H9 (cell line): ENCODE results near the gene EHD4. TPM values are rescaled to one million over a fixed set of nuclear protein-coding genes. Genes with fewer than 3 reads are reported as not detected.

Experiments used
- DNase-seq: peaks from one replicate; pipeline ENCODE4 v3.0.0-alpha.2; 2017
- H2AFZ ChIP-seq: one replicate; pipeline ENCODE4 v1.6.1; 2013; ENCODE audit warnings: mild to moderate bottlenecking, low read length, control low read depth, moderate library complexity
- H2AK5ac ChIP-seq: 2 replicates; pipeline ENCODE4 v1.6.1; 2013; ENCODE audit warnings: low read length, control low read depth, mixed read lengths; ENCODE audit not compliant: insufficient read length
- H2BK120ac ChIP-seq: one replicate; pipeline ENCODE4 v1.6.1; 2013; ENCODE audit warnings: low read depth, mild to moderate bottlenecking, low read length, control low read depth, inconsistent platforms; ENCODE audit not compliant: poor library complexity, severe bottlenecking
- H2BK12ac ChIP-seq: 2 replicates; pipeline ENCODE4 v1.6.1; 2013; ENCODE audit warnings: low read length, control low read depth, mixed read lengths, low read depth; ENCODE audit not compliant: insufficient read length
- H2BK15ac ChIP-seq: 2 replicates; pipeline ENCODE4 v1.6.1; 2013; ENCODE audit warnings: low read depth, low read length, control low read depth
- H2BK20ac ChIP-seq: one replicate; pipeline ENCODE4 v1.6.1; 2013; ENCODE audit warnings: low read depth, mild to moderate bottlenecking, low read length, control low read depth, inconsistent platforms; ENCODE audit not compliant: poor library complexity, severe bottlenecking
- H2BK5ac ChIP-seq: 2 replicates; pipeline ENCODE4 v1.6.1; 2013; ENCODE audit warnings: low read length, control low read depth, mixed read lengths; ENCODE audit not compliant: insufficient read length
- H3K14ac ChIP-seq: 2 replicates; pipeline ENCODE4 v1.6.1; 2013; ENCODE audit warnings: low read length, control low read depth; ENCODE audit not compliant: insufficient read depth
- H3K18ac ChIP-seq: 2 replicates; pipeline ENCODE4 v1.6.1; 2013; ENCODE audit warnings: low read depth, mild to moderate bottlenecking, mixed read lengths, low read length, control low read depth; ENCODE audit not compliant: insufficient read length
- H3K23ac ChIP-seq: 2 replicates; pipeline ENCODE4 v1.6.1; 2013; ENCODE audit warnings: low read length, control low read depth, mixed read lengths, low read depth; ENCODE audit not compliant: insufficient read length
- H3K23me2 ChIP-seq: 2 replicates; pipeline ENCODE4 v1.6.1; 2013; ENCODE audit warnings: low read depth, mild to moderate bottlenecking, mixed read lengths, low read length, control low read depth; ENCODE audit not compliant: insufficient read length, poor library complexity, severe bottlenecking
- H3K27ac ChIP-seq: 2 replicates; pipeline ENCODE4 v1.5.1; 2013; ENCODE audit warnings: low read length, control low read depth, mixed read lengths, low read depth; ENCODE audit not compliant: insufficient read length
- H3K27me3 ChIP-seq: 2 replicates; pipeline ENCODE4 v1.6.1; 2013; ENCODE audit warnings: low read length, control low read depth, inconsistent platforms; ENCODE audit not compliant: insufficient read depth
- H3K4ac ChIP-seq: 2 replicates; pipeline ENCODE4 v1.6.1; 2013; ENCODE audit warnings: low read depth, mild to moderate bottlenecking, control low read depth, inconsistent platforms, low read length, moderate library complexity
- H3K4me1 ChIP-seq: 2 replicates; pipeline ENCODE4 v1.6.1; 2013; ENCODE audit warnings: low read length, control low read depth, inconsistent platforms; ENCODE audit not compliant: insufficient read depth
- H3K4me2 ChIP-seq: 2 replicates; pipeline ENCODE4 v1.6.1; 2013; ENCODE audit warnings: low read length, control low read depth, mixed read lengths; ENCODE audit not compliant: insufficient read length, insufficient read depth
- H3K56ac ChIP-seq: 2 replicates; pipeline ENCODE4 v1.6.1; 2013; ENCODE audit warnings: low read depth, mild to moderate bottlenecking, mixed read lengths, low read length, control low read depth; ENCODE audit not compliant: insufficient read length
- H3K79me1 ChIP-seq: 2 replicates; pipeline ENCODE4 v1.6.1; 2013; ENCODE audit warnings: low read depth, mild to moderate bottlenecking, moderate library complexity, low read length, control low read depth, inconsistent platforms; ENCODE audit not compliant: insufficient read depth, poor library complexity, severe bottlenecking
- H3K79me2 ChIP-seq: 2 replicates; pipeline ENCODE4 v1.6.1; 2013; ENCODE audit warnings: low read length, control low read depth, inconsistent platforms; ENCODE audit not compliant: insufficient read depth
- H3K9ac ChIP-seq: 2 replicates; pipeline ENCODE4 v1.6.1; 2013; ENCODE audit warnings: low read length, control low read depth, mixed read lengths; ENCODE audit not compliant: insufficient read length; ENCODE audit errors: extremely low read depth
- H3K9me3 ChIP-seq: one replicate; pipeline ENCODE4 v1.6.1; 2013; ENCODE audit warnings: low read depth, low read length, inconsistent platforms; ENCODE audit not compliant: control insufficient read depth
- H3T11ph ChIP-seq: one replicate; pipeline ENCODE4 v1.6.1; 2013; ENCODE audit warnings: mild to moderate bottlenecking, low read length, control low read depth, inconsistent platforms
- H4K20me1 ChIP-seq: one replicate; pipeline ENCODE4 v1.6.1; 2013; ENCODE audit not compliant: control insufficient read depth, insufficient read length, insufficient read depth
- H4K5ac ChIP-seq: 2 replicates; pipeline ENCODE4 v1.6.1; 2013; ENCODE audit warnings: low read depth, mild to moderate bottlenecking, mixed read lengths, low read length, control low read depth; ENCODE audit not compliant: insufficient read length
- H4K8ac ChIP-seq: replicated peaks from 2 replicates; pipeline ENCODE4 v1.6.1; 2013; ENCODE audit warnings: low read length, control low read depth, mixed read lengths, low read depth; ENCODE audit not compliant: insufficient read length
- H4K91ac ChIP-seq: 2 replicates; pipeline ENCODE4 v1.6.1; 2013; ENCODE audit warnings: low read depth, mild to moderate bottlenecking, moderate library complexity, mixed read lengths, low read length, control low read depth; ENCODE audit not compliant: insufficient read length
- H3K27ac Mint-ChIP-seq, 3 experiments: 2 replicates in 2 of 3; 3 replicates in 1 of 3; pipeline ENCODE4 v1.8.0; 2020 to 2021; ENCODE audit warnings: mixed read lengths in 3 of 3, mild to moderate bottlenecking in 1 of 3, moderate library complexity in 1 of 3
- H3K27me3 Mint-ChIP-seq: 2 replicates; pipeline ENCODE4 v1.8.0; 2021; ENCODE audit warnings: low read depth, mild to moderate bottlenecking, moderate library complexity, mixed read lengths
- H3K36me3 Mint-ChIP-seq, 3 experiments: 2 replicates in 2 of 3; 3 replicates in 1 of 3; pipeline ENCODE4 v1.8.0; 2020 to 2021; ENCODE audit warnings: low read depth in 3 of 3, mixed read lengths in 3 of 3; ENCODE audit not compliant: insufficient read depth in 1 of 3
- H3K4me1 Mint-ChIP-seq, 2 experiments: 2 replicates each; pipeline ENCODE4 v1.8.0; 2020; ENCODE audit warnings: mixed read lengths in 2 of 2
- H3K4me3 Mint-ChIP-seq, 2 experiments: 2 replicates in 1 of 2; 3 replicates in 1 of 2; pipeline ENCODE4 v1.8.0; 2020 to 2021; ENCODE audit warnings: mild to moderate bottlenecking in 2 of 2, mixed read lengths in 2 of 2, moderate library complexity in 1 of 2
- H3K9me3 Mint-ChIP-seq, 2 experiments: 2 replicates in 1 of 2; 3 replicates in 1 of 2; pipeline ENCODE4 v1.8.0; 2020; ENCODE audit warnings: mild to moderate bottlenecking in 2 of 2, mixed read lengths in 2 of 2, moderate library complexity in 1 of 2
- WGBS: extraction: QIAGEN DNeasy Blood & Tissue Kit; methylation state at CpG from one replicate; pipeline ENCODE4 v1.1.7; 2013; ENCODE audit warnings: missing lambda C conversion rate, low lambda C conversion rate, mixed read lengths; ENCODE audit not compliant: insufficient read length; ENCODE audit errors: extremely low coverage; 5-methylcytosine and 5-hydroxymethylcytosine counted together
- total RNA-seq: library from RNA; stranded (reverse); gene quantifications from 2 replicates; pipeline ENCODE4 v1.2.1, GENCODE V29; 2021
- TF ChIP-seq, protein P1 (sequence below): fragments of 200-600 bp; sonication (generic); conservative IDR thresholded peaks from 3 replicates; pipeline ENCODE4 v1.8.0; 2021; ENCODE audit warnings: antibody characterized with exemption, mild to moderate bottlenecking

The EHD4 gene
- total RNA-seq, 1 experiment from 2014 or later: 22.9 TPM

DNA sequence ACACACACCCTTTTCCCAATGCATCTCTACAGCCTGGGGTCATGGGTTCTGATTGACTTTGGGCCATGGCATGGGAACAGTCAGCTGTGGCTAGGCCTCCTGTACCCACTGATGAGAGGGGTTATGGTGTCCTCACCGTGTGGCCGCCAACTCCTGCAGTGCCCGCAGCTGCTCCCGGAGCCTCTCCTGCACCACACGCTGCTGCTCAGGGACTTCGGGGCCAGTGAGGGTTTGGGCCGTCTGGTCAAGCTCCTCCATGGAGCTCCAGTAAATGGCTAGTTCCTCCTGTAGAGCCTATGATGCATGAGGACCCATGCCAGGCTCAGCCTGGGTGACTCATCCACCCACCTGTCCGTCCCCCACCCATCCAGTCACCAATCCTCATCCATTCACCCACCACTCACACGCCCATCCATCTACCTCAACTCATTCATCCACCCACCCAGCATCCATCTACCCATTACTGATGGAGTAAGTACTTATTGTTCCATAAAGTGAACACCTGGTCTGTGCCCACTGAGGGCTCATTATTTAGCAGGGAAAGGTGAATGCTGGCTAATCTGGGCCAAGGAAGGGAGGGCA, 100.1 kb downstream of the EHD4 start:
- Histone ChIP-seq H3K56ac (no peak overlapping the region), H3K4ac (no peak overlapping the region), H3K27ac (no peak overlapping the region), H3K79me2 (no peaks in the 10 kb centered on the region), H3K18ac (no peak overlapping the region), H4K20me1 (no peaks in the 10 kb centered on the region), H3K27me3 (no peaks in the 10 kb centered on the region), H4K91ac (no peak overlapping the region), H3K9ac (no peak overlapping the region), H4K5ac (no peak overlapping the region), H3K4me2 (no peak overlapping the region), H3K14ac (no peak overlapping the region), H2BK120ac (no peak overlapping the region), H2BK15ac (no peak overlapping the region), H2AK5ac (no peak overlapping the region), H3T11ph (no peak overlapping the region), H2BK5ac (no peak overlapping the region), H3K23ac (no peak overlapping the region), H3K9me3 (no peaks in the 10 kb centered on the region), H2BK12ac (no peak overlapping the region), H4K8ac (no peak overlapping the region), H3K23me2 (no peaks in the 10 kb centered on the region), H3K79me1 (no peaks in the 10 kb centered on the region), H2AFZ (no peak overlapping the region), H2BK20ac (no peak overlapping the region), H3K4me1 (no peaks in the 10 kb centered on the region)
- peaks cover 0 to 2% of the 10 kb centered on the region in 2 experiments; a peak in 1 of 4 replicates for H3K4me1 Mint-ChIP-seq
- H3K36me3 Mint-ChIP-seq: no peaks in the 10 kb centered on the region
- peaks cover 2% of the 10 kb centered on the region; the same call in 1 of the 2 replicates for H3K27me3 Mint-ChIP-seq
- no peaks in the 10 kb centered on the region; a peak in 1 of 5 replicates for H3K9me3 Mint-ChIP-seq
- 100% methylated on average over 1 of the region's 9 CpGs for WGBS
- H3K4me3 Mint-ChIP-seq: no peak overlapping the region
- TF ChIP-seq, protein P1, sequence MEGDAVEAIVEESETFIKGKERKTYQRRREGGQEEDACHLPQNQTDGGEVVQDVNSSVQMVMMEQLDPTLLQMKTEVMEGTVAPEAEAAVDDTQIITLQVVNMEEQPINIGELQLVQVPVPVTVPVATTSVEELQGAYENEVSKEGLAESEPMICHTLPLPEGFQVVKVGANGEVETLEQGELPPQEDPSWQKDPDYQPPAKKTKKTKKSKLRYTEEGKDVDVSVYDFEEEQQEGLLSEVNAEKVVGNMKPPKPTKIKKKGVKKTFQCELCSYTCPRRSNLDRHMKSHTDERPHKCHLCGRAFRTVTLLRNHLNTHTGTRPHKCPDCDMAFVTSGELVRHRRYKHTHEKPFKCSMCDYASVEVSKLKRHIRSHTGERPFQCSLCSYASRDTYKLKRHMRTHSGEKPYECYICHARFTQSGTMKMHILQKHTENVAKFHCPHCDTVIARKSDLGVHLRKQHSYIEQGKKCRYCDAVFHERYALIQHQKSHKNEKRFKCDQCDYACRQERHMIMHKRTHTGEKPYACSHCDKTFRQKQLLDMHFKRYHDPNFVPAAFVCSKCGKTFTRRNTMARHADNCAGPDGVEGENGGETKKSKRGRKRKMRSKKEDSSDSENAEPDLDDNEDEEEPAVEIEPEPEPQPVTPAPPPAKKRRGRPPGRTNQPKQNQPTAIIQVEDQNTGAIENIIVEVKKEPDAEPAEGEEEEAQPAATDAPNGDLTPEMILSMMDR: no peak
- H3K27ac Mint-ChIP-seq: no peak overlapping the region
- DNase-seq: no peak
